ENCODE results near the gene BMP6.

DNA sequence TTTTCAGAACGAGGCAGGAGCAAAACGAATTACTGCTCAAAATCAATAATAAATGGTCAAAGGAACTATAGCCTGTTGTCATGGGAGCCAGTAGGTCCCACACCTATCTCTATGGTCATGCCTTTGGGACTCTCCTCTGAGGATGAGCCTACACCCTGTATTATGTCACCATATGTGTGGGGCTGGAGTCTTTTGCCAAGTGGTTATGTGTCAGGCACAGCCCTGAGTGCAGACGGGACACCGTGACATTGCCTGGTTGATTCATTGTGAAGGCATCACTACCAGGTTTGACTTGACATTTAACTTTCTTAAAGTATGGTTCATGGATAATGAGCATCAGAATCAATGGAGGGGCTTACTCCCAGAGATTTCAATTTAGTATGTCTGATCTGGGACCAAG lies 23.6 kb downstream of the BMP6 start:
- TF ChIP-seq, protein P1, sequence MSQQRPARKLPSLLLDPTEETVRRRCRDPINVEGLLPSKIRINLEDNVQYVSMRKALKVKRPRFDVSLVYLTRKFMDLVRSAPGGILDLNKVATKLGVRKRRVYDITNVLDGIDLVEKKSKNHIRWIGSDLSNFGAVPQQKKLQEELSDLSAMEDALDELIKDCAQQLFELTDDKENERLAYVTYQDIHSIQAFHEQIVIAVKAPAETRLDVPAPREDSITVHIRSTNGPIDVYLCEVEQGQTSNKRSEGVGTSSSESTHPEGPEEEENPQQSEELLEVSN (IDR thresholded peaks at IDR 0.05; ENCODE audit: borderline replicate concordance, low read depth), result no peak
- TF ChIP-seq BHLHE40 (IDR thresholded peaks at IDR 0.05; ENCODE audit: low read depth, low read length) (no peak), RAD21 (conservative IDR thresholded peaks at IDR 0.05 in 1 of 2, IDR thresholded peaks at IDR 0.05 in 1 of 2) (no peak), MAZ (IDR thresholded peaks at IDR 0.05; ENCODE audit: borderline replicate concordance, low read depth, low read length) (no peak), POLR2A (IDR thresholded peaks at IDR 0.05; ENCODE audit: low read length) (no peak), KDM5A (IDR thresholded peaks at IDR 0.05) (no peak), FOSL2 (IDR thresholded peaks at IDR 0.05) (no peak), FOSL2 (CRISPR knock-in tag; IDR thresholded peaks at IDR 0.05) (no peak), MYC (IDR thresholded peaks at IDR 0.05; ENCODE audit: borderline replicate concordance, low read length) (no peak)
- TF ChIP-seq, protein P2, sequence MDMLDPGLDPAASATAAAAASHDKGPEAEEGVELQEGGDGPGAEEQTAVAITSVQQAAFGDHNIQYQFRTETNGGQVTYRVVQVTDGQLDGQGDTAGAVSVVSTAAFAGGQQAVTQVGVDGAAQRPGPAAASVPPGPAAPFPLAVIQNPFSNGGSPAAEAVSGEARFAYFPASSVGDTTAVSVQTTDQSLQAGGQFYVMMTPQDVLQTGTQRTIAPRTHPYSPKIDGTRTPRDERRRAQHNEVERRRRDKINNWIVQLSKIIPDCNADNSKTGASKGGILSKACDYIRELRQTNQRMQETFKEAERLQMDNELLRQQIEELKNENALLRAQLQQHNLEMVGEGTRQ (IDR thresholded peaks at IDR 0.05), result no peak
- TF ChIP-seq, protein P3, sequence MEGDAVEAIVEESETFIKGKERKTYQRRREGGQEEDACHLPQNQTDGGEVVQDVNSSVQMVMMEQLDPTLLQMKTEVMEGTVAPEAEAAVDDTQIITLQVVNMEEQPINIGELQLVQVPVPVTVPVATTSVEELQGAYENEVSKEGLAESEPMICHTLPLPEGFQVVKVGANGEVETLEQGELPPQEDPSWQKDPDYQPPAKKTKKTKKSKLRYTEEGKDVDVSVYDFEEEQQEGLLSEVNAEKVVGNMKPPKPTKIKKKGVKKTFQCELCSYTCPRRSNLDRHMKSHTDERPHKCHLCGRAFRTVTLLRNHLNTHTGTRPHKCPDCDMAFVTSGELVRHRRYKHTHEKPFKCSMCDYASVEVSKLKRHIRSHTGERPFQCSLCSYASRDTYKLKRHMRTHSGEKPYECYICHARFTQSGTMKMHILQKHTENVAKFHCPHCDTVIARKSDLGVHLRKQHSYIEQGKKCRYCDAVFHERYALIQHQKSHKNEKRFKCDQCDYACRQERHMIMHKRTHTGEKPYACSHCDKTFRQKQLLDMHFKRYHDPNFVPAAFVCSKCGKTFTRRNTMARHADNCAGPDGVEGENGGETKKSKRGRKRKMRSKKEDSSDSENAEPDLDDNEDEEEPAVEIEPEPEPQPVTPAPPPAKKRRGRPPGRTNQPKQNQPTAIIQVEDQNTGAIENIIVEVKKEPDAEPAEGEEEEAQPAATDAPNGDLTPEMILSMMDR (IDR thresholded peaks at IDR 0.05), result no peak
- TF ChIP-seq, protein P4, sequence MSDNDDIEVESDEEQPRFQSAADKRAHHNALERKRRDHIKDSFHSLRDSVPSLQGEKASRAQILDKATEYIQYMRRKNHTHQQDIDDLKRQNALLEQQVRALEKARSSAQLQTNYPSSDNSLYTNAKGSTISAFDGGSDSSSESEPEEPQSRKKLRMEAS (IDR thresholded peaks at IDR 0.05), result no peak
- TF ChIP-seq, protein P5, sequence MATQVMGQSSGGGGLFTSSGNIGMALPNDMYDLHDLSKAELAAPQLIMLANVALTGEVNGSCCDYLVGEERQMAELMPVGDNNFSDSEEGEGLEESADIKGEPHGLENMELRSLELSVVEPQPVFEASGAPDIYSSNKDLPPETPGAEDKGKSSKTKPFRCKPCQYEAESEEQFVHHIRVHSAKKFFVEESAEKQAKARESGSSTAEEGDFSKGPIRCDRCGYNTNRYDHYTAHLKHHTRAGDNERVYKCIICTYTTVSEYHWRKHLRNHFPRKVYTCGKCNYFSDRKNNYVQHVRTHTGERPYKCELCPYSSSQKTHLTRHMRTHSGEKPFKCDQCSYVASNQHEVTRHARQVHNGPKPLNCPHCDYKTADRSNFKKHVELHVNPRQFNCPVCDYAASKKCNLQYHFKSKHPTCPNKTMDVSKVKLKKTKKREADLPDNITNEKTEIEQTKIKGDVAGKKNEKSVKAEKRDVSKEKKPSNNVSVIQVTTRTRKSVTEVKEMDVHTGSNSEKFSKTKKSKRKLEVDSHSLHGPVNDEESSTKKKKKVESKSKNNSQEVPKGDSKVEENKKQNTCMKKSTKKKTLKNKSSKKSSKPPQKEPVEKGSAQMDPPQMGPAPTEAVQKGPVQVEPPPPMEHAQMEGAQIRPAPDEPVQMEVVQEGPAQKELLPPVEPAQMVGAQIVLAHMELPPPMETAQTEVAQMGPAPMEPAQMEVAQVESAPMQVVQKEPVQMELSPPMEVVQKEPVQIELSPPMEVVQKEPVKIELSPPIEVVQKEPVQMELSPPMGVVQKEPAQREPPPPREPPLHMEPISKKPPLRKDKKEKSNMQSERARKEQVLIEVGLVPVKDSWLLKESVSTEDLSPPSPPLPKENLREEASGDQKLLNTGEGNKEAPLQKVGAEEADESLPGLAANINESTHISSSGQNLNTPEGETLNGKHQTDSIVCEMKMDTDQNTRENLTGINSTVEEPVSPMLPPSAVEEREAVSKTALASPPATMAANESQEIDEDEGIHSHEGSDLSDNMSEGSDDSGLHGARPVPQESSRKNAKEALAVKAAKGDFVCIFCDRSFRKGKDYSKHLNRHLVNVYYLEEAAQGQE (IDR thresholded peaks at IDR 0.05), result no peak
- TF ChIP-seq, protein P6, sequence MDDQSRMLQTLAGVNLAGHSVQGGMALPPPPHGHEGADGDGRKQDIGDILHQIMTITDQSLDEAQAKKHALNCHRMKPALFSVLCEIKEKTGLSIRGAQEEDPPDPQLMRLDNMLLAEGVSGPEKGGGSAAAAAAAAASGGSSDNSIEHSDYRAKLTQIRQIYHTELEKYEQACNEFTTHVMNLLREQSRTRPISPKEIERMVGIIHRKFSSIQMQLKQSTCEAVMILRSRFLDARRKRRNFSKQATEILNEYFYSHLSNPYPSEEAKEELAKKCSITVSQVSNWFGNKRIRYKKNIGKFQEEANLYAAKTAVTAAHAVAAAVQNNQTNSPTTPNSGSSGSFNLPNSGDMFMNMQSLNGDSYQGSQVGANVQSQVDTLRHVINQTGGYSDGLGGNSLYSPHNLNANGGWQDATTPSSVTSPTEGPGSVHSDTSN (IDR thresholded peaks at IDR 0.05), result no peak
- TF ChIP-seq, protein P7, sequence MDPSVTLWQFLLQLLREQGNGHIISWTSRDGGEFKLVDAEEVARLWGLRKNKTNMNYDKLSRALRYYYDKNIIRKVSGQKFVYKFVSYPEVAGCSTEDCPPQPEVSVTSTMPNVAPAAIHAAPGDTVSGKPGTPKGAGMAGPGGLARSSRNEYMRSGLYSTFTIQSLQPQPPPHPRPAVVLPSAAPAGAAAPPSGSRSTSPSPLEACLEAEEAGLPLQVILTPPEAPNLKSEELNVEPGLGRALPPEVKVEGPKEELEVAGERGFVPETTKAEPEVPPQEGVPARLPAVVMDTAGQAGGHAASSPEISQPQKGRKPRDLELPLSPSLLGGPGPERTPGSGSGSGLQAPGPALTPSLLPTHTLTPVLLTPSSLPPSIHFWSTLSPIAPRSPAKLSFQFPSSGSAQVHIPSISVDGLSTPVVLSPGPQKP (IDR thresholded peaks at IDR 0.05; ENCODE audit: low read depth, low read length), result no peak
